H9 (cell line): ENCODE measurements around the gene SLC9A9. TPM values are rescaled to one million over a fixed set of nuclear protein-coding genes. Genes with fewer than 3 reads are reported as not detected.

Experiments
- DNase-seq: peaks from one replicate; pipeline ENCODE4 v3.0.0-alpha.2; 2017
- H2AFZ ChIP-seq: one replicate; pipeline ENCODE4 v1.6.1; 2013; ENCODE audit warnings: mild to moderate bottlenecking, low read length, control low read depth, moderate library complexity
- H2AK5ac ChIP-seq: 2 replicates; pipeline ENCODE4 v1.6.1; 2013; ENCODE audit warnings: low read length, control low read depth, mixed read lengths; ENCODE audit not compliant: insufficient read length
- H2BK120ac ChIP-seq: one replicate; pipeline ENCODE4 v1.6.1; 2013; ENCODE audit warnings: low read depth, mild to moderate bottlenecking, low read length, control low read depth, inconsistent platforms; ENCODE audit not compliant: poor library complexity, severe bottlenecking
- H2BK12ac ChIP-seq: 2 replicates; pipeline ENCODE4 v1.6.1; 2013; ENCODE audit warnings: low read length, control low read depth, mixed read lengths, low read depth; ENCODE audit not compliant: insufficient read length
- H2BK15ac ChIP-seq: 2 replicates; pipeline ENCODE4 v1.6.1; 2013; ENCODE audit warnings: low read depth, low read length, control low read depth
- H2BK20ac ChIP-seq: one replicate; pipeline ENCODE4 v1.6.1; 2013; ENCODE audit warnings: low read depth, mild to moderate bottlenecking, low read length, control low read depth, inconsistent platforms; ENCODE audit not compliant: poor library complexity, severe bottlenecking
- H2BK5ac ChIP-seq: 2 replicates; pipeline ENCODE4 v1.6.1; 2013; ENCODE audit warnings: low read length, control low read depth, mixed read lengths; ENCODE audit not compliant: insufficient read length
- H3K14ac ChIP-seq: 2 replicates; pipeline ENCODE4 v1.6.1; 2013; ENCODE audit warnings: low read length, control low read depth; ENCODE audit not compliant: insufficient read depth
- H3K18ac ChIP-seq: 2 replicates; pipeline ENCODE4 v1.6.1; 2013; ENCODE audit warnings: low read depth, mild to moderate bottlenecking, mixed read lengths, low read length, control low read depth; ENCODE audit not compliant: insufficient read length
- H3K23ac ChIP-seq: 2 replicates; pipeline ENCODE4 v1.6.1; 2013; ENCODE audit warnings: low read length, control low read depth, mixed read lengths, low read depth; ENCODE audit not compliant: insufficient read length
- H3K23me2 ChIP-seq: 2 replicates; pipeline ENCODE4 v1.6.1; 2013; ENCODE audit warnings: low read depth, mild to moderate bottlenecking, mixed read lengths, low read length, control low read depth; ENCODE audit not compliant: insufficient read length, poor library complexity, severe bottlenecking
- H3K27ac ChIP-seq: 2 replicates; pipeline ENCODE4 v1.5.1; 2013; ENCODE audit warnings: low read length, control low read depth, mixed read lengths, low read depth; ENCODE audit not compliant: insufficient read length
- H3K27me3 ChIP-seq: 2 replicates; pipeline ENCODE4 v1.6.1; 2013; ENCODE audit warnings: low read length, control low read depth, inconsistent platforms; ENCODE audit not compliant: insufficient read depth
- H3K4ac ChIP-seq: 2 replicates; pipeline ENCODE4 v1.6.1; 2013; ENCODE audit warnings: low read depth, mild to moderate bottlenecking, control low read depth, inconsistent platforms, low read length, moderate library complexity
- H3K4me1 ChIP-seq: 2 replicates; pipeline ENCODE4 v1.6.1; 2013; ENCODE audit warnings: low read length, control low read depth, inconsistent platforms; ENCODE audit not compliant: insufficient read depth
- H3K4me2 ChIP-seq: 2 replicates; pipeline ENCODE4 v1.6.1; 2013; ENCODE audit warnings: low read length, control low read depth, mixed read lengths; ENCODE audit not compliant: insufficient read length, insufficient read depth
- H3K56ac ChIP-seq: 2 replicates; pipeline ENCODE4 v1.6.1; 2013; ENCODE audit warnings: low read depth, mild to moderate bottlenecking, mixed read lengths, low read length, control low read depth; ENCODE audit not compliant: insufficient read length
- H3K79me1 ChIP-seq: 2 replicates; pipeline ENCODE4 v1.6.1; 2013; ENCODE audit warnings: low read depth, mild to moderate bottlenecking, moderate library complexity, low read length, control low read depth, inconsistent platforms; ENCODE audit not compliant: insufficient read depth, poor library complexity, severe bottlenecking
- H3K79me2 ChIP-seq: 2 replicates; pipeline ENCODE4 v1.6.1; 2013; ENCODE audit warnings: low read length, control low read depth, inconsistent platforms; ENCODE audit not compliant: insufficient read depth
- H3K9ac ChIP-seq: 2 replicates; pipeline ENCODE4 v1.6.1; 2013; ENCODE audit warnings: low read length, control low read depth, mixed read lengths; ENCODE audit not compliant: insufficient read length; ENCODE audit errors: extremely low read depth
- H3K9me3 ChIP-seq: one replicate; pipeline ENCODE4 v1.6.1; 2013; ENCODE audit warnings: low read depth, low read length, inconsistent platforms; ENCODE audit not compliant: control insufficient read depth
- H3T11ph ChIP-seq: one replicate; pipeline ENCODE4 v1.6.1; 2013; ENCODE audit warnings: mild to moderate bottlenecking, low read length, control low read depth, inconsistent platforms
- H4K20me1 ChIP-seq: one replicate; pipeline ENCODE4 v1.6.1; 2013; ENCODE audit not compliant: control insufficient read depth, insufficient read length, insufficient read depth
- H4K5ac ChIP-seq: 2 replicates; pipeline ENCODE4 v1.6.1; 2013; ENCODE audit warnings: low read depth, mild to moderate bottlenecking, mixed read lengths, low read length, control low read depth; ENCODE audit not compliant: insufficient read length
- H4K8ac ChIP-seq: replicated peaks from 2 replicates; pipeline ENCODE4 v1.6.1; 2013; ENCODE audit warnings: low read length, control low read depth, mixed read lengths, low read depth; ENCODE audit not compliant: insufficient read length
- H4K91ac ChIP-seq: 2 replicates; pipeline ENCODE4 v1.6.1; 2013; ENCODE audit warnings: low read depth, mild to moderate bottlenecking, moderate library complexity, mixed read lengths, low read length, control low read depth; ENCODE audit not compliant: insufficient read length
- H3K27ac Mint-ChIP-seq, 3 experiments: 2 replicates in 2 of 3; 3 replicates in 1 of 3; pipeline ENCODE4 v1.8.0; 2020 to 2021; ENCODE audit warnings: mixed read lengths in 3 of 3, mild to moderate bottlenecking in 1 of 3, moderate library complexity in 1 of 3
- H3K27me3 Mint-ChIP-seq: 2 replicates; pipeline ENCODE4 v1.8.0; 2021; ENCODE audit warnings: low read depth, mild to moderate bottlenecking, moderate library complexity, mixed read lengths
- H3K36me3 Mint-ChIP-seq, 3 experiments: 2 replicates in 2 of 3; 3 replicates in 1 of 3; pipeline ENCODE4 v1.8.0; 2020 to 2021; ENCODE audit warnings: low read depth in 3 of 3, mixed read lengths in 3 of 3; ENCODE audit not compliant: insufficient read depth in 1 of 3
- H3K4me1 Mint-ChIP-seq, 2 experiments: 2 replicates each; pipeline ENCODE4 v1.8.0; 2020; ENCODE audit warnings: mixed read lengths in 2 of 2
- H3K4me3 Mint-ChIP-seq, 2 experiments: 2 replicates in 1 of 2; 3 replicates in 1 of 2; pipeline ENCODE4 v1.8.0; 2020 to 2021; ENCODE audit warnings: mild to moderate bottlenecking in 2 of 2, mixed read lengths in 2 of 2, moderate library complexity in 1 of 2
- H3K9me3 Mint-ChIP-seq, 2 experiments: 2 replicates in 1 of 2; 3 replicates in 1 of 2; pipeline ENCODE4 v1.8.0; 2020; ENCODE audit warnings: mild to moderate bottlenecking in 2 of 2, mixed read lengths in 2 of 2, moderate library complexity in 1 of 2
- CTCF ChIP-seq: fragments of 200-600 bp; sonication (generic); conservative IDR thresholded peaks from 3 replicates; pipeline ENCODE4 v1.8.0; 2021; ENCODE audit warnings: antibody characterized with exemption, mild to moderate bottlenecking
- WGBS: extraction: QIAGEN DNeasy Blood & Tissue Kit; methylation state at CpG from one replicate; pipeline ENCODE4 v1.1.7; 2013; ENCODE audit warnings: missing lambda C conversion rate, low lambda C conversion rate, mixed read lengths; ENCODE audit not compliant: insufficient read length; ENCODE audit errors: extremely low coverage; 5-methylcytosine and 5-hydroxymethylcytosine counted together
- total RNA-seq: library from RNA; stranded (reverse); gene quantifications from 2 replicates; pipeline ENCODE4 v1.2.1, GENCODE V29; 2021

Gene SLC9A9
- total RNA-seq, 1 experiment from 2014 or later: 0.35 TPM

- Histone ChIP-seq H2BK12ac (no peak overlapping the region), H3K27me3 (no peaks in the 10 kb centered on the region), H3K4ac (no peak overlapping the region), H2AFZ (no peak overlapping the region), H3K23me2 (no peaks in the 10 kb centered on the region), H3K18ac (no peak overlapping the region), H4K8ac (no peak overlapping the region), H4K5ac (no peak overlapping the region), H3K23ac (no peak overlapping the region), H3K4me1 (peaks cover 2% of the 10 kb centered on the region; the same call in 1 of the 2 replicates), H4K91ac (no peak overlapping the region), H3K79me2 (no peaks in the 10 kb centered on the region), H2BK20ac (no peak overlapping the region), H3T11ph (no peak overlapping the region), H3K4me2 (no peak overlapping the region), H2AK5ac (no peak overlapping the region), H3K9me3 (no peaks in the 10 kb centered on the region), H2BK15ac (no peak overlapping the region), H4K20me1 (no peaks in the 10 kb centered on the region), H3K79me1 (no peaks in the 10 kb centered on the region), H3K27ac (no peak overlapping the region), H2BK120ac (no peak overlapping the region), H3K9ac (no peak overlapping the region), H3K14ac (no peak overlapping the region), H3K56ac (no peak overlapping the region), H2BK5ac (no peak overlapping the region)
- no peak for DNase-seq
- Mint-ChIP-seq H3K4me3 (no peak overlapping the region), H3K27me3 (no peaks in the 10 kb centered on the region; the same call in 1 of the 2 replicates), H3K9me3 (no peaks in the 10 kb centered on the region), H3K36me3 (no peaks in the 10 kb centered on the region), H3K4me1 (peaks cover 3 to 11% of the 10 kb centered on the region in 2 experiments), H3K27ac (no peak overlapping the region)
- no peak for TF ChIP-seq CTCF
- no CpG with 5 or more reads among the region's 2 CpGs for WGBS
These were observed 333.4 kb downstream of the SLC9A9 start for GRCh38 chr3:143514874-143515273.
